Gastrocnemius medialis (tissue), 4 donors: ENCODE measurements around the gene NEK9.

Experiments
- POLR2A ChIP-seq, 2 donors: fragments of 450-650 bp; IDR thresholded peaks; one replicate each; pipeline ENCODE4 v1.6.1; 2017; ENCODE audit warnings: antibody characterized with exemption in 2 of 2, mild to moderate bottlenecking in 2 of 2, moderate library complexity in 2 of 2
- TF ChIP-seq, protein P1 (sequence below), 5 experiments: fragments of 450-650 bp in 3 of 5; fragments of 200-600 bp in 2 of 5; sonication (generic) in 2 of 5; IDR thresholded peaks in 4 of 5; conservative IDR thresholded peaks in 1 of 5; 1 replicate in 4 of 5; 2 replicates in 1 of 5; pipeline ENCODE4 v1.5.1; 2016 to 2019; ENCODE audit warnings: antibody characterized with exemption in 5 of 5, mild to moderate bottlenecking in 3 of 5, moderate library complexity in 3 of 5

DNA sequence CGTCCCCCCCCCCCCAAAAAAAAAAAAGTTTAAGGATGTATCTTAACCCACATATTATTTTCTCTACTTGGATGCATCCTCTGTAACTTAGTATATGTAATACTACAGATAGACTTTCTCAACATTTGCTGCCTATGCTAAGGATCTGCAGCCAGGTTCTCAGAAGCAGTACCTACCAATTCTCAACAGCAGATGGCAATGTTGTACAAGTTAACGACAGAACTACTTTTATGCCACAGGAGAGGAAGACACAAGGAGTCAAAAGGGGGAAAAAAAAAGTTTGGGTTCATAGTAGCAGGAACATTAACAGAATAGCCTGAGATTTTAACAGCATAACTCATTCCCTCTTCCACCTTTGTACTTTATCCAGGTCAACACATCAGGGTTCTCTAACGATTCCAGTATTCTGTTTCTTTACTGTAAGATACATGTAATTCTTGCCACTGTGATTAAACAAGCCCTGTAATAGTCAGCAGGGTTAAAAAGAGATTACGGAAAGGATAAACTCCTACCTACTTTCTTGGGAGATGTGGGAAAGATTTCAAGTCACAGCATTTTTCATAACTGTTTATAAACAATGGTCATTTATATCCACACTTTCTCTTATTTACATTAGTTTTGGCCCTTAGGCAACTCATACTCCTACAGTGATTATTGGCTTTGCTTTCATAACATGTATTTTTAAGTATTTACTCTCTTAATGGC, 5.7 kb upstream of the NEK9 start:
- TF ChIP-seq, protein P1, sequence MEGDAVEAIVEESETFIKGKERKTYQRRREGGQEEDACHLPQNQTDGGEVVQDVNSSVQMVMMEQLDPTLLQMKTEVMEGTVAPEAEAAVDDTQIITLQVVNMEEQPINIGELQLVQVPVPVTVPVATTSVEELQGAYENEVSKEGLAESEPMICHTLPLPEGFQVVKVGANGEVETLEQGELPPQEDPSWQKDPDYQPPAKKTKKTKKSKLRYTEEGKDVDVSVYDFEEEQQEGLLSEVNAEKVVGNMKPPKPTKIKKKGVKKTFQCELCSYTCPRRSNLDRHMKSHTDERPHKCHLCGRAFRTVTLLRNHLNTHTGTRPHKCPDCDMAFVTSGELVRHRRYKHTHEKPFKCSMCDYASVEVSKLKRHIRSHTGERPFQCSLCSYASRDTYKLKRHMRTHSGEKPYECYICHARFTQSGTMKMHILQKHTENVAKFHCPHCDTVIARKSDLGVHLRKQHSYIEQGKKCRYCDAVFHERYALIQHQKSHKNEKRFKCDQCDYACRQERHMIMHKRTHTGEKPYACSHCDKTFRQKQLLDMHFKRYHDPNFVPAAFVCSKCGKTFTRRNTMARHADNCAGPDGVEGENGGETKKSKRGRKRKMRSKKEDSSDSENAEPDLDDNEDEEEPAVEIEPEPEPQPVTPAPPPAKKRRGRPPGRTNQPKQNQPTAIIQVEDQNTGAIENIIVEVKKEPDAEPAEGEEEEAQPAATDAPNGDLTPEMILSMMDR (IDR thresholded peaks at IDR 0.05 in 4 of 5, conservative IDR thresholded peaks at IDR 0.05 in 1 of 5): peak; percentile 64 to 86 (median 81)
- no peak for TF ChIP-seq POLR2A (IDR thresholded peaks at IDR 0.05)
